HepG2 (cell line): ENCODE results near the gene DPM2. TPM values are rescaled to one million over a fixed set of nuclear protein-coding genes. Genes with fewer than 3 reads are reported as not detected.

Experiments
- GATAD2A ChIP-seq: IDR thresholded peaks from 2 replicates; pipeline ENCODE4 v1.6.1; 2016
- HNRNPL ChIP-seq: fragments of 200-400 bp; formaldehyde crosslinking; IDR thresholded peaks from 2 replicates; pipeline ENCODE4 v1.6.1; 2017; ENCODE audit warnings: mild to moderate bottlenecking, low read depth, low read length
- MED13 ChIP-seq: sonication (generic); formaldehyde crosslinking; IDR thresholded peaks from 2 replicates; pipeline ENCODE4 v1.5.0; 2020; ENCODE audit warnings: missing genetic modification reagents
- NONO ChIP-seq, 2 experiments: fragments of 450-650 bp in 1 of 2; sonication (generic) in 1 of 2; formaldehyde crosslinking in 1 of 2; IDR thresholded peaks in 1 of 2; conservative IDR thresholded peaks in 1 of 2; 2 replicates each; pipeline versions ENCODE4 v1.6.1 to v1.8.0; 2017 to 2022; ENCODE audit warnings: mild to moderate bottlenecking in 1 of 2, missing genetic modification reagents in 1 of 2, moderate library complexity in 1 of 2
- PAX8 ChIP-seq: sonication (generic); formaldehyde crosslinking; IDR thresholded peaks from 2 replicates; pipeline ENCODE4 v1.8.0; 2022; ENCODE audit warnings: mild to moderate bottlenecking, missing genetic modification reagents, borderline replicate concordance
- POLR2AphosphoS2 ChIP-seq: IDR thresholded peaks from 2 replicates; pipeline ENCODE4 v1.6.1; 2011; ENCODE audit warnings: low read depth, low read length, improper control_type of control experiment
- RXRA ChIP-seq: sonication (generic); formaldehyde crosslinking; IDR thresholded peaks from 2 replicates; pipeline ENCODE4 v1.5.1; 2020; ENCODE audit warnings: missing genetic modification reagents
- SMC3 ChIP-seq: IDR thresholded peaks from 2 replicates; pipeline ENCODE4 v1.6.1; 2011; ENCODE audit warnings: low read length, improper control_type of control experiment
- ZBTB7B ChIP-seq: sonication (generic); formaldehyde crosslinking; IDR thresholded peaks from 2 replicates; pipeline ENCODE4 v1.4.0; 2020; ENCODE audit warnings: missing genetic modification reagents
- ZFP41 ChIP-seq: sonication (generic); formaldehyde crosslinking; IDR thresholded peaks from 2 replicates; pipeline ENCODE4 v1.4.0; 2020; ENCODE audit warnings: mild to moderate bottlenecking, missing genetic modification reagents, borderline replicate concordance
- ZMAT3 ChIP-seq: sonication (generic); formaldehyde crosslinking; conservative IDR thresholded peaks from 2 replicates; pipeline ENCODE4 v1.7.0; 2021; ENCODE audit warnings: missing genetic modification reagents
- ZMYM2 ChIP-seq: sonication (generic); formaldehyde crosslinking; IDR thresholded peaks from 2 replicates; pipeline ENCODE4 v1.8.0; 2022; ENCODE audit warnings: mild to moderate bottlenecking, missing genetic modification reagents
- ZNF143 ChIP-seq: sonication (generic); formaldehyde crosslinking; IDR thresholded peaks from 2 replicates; pipeline ENCODE4 v1.4.0; 2020; ENCODE audit warnings: missing genetic modification reagents
- ZNF20 ChIP-seq: sonication (generic); formaldehyde crosslinking; IDR thresholded peaks from 2 replicates; pipeline ENCODE4 v1.4.0; 2020; ENCODE audit warnings: mild to moderate bottlenecking, moderate library complexity, missing genetic modification reagents
- ZNF326 ChIP-seq: sonication (generic); formaldehyde crosslinking; IDR thresholded peaks from 2 replicates; pipeline ENCODE4 v1.4.0; 2020; ENCODE audit warnings: missing genetic modification reagents, borderline replicate concordance
- polyA plus RNA-seq, 8 experiments: library from polyadenylated mRNA; depleted of rRNA in 3 of 8; stranded (reverse) in 7 of 8; unstranded in 1 of 8; fragments of >200 nt; fragmentation: Illumina TruSeq in 4 of 8; extraction: Trizol in 4 of 8; gene quantifications; 2 replicates each; pipeline versions ENCODE4 v1.2.1 to v1.2.3, GENCODE V29; 2011 to 2016; ENCODE audit warnings: low read depth in 4 of 8, missing spikeins in 1 of 8, mixed read lengths in 1 of 8; ENCODE audit not compliant: insufficient read depth in 1 of 8
- total RNA-seq, 5 experiments: library from RNA; depleted of rRNA; stranded (reverse); fragments of >200 nt; fragmentation: Illumina TruSeq; extraction: Trizol; gene quantifications; 2 replicates each; pipeline ENCODE4 v1.2.3, GENCODE V29; 2016; ENCODE audit warnings: low read depth in 1 of 5
- TF ChIP-seq, protein P1 (sequence below): sonication (generic); formaldehyde crosslinking; IDR thresholded peaks from 2 replicates; pipeline ENCODE4 v1.5.1; 2020; ENCODE audit warnings: mild to moderate bottlenecking, missing genetic modification reagents, moderate library complexity
- TF ChIP-seq, protein P2 (sequence below): sonication (generic); formaldehyde crosslinking; IDR thresholded peaks from 2 replicates; pipeline ENCODE4 v1.8.0; 2022; ENCODE audit warnings: missing genetic modification reagents, mild to moderate bottlenecking, borderline replicate concordance
- TF ChIP-seq, protein P3 (sequence below): sonication (generic); formaldehyde crosslinking; IDR thresholded peaks from 2 replicates; pipeline ENCODE4; 2020; ENCODE audit warnings: missing genetic modification reagents, mild to moderate bottlenecking, borderline replicate concordance
- TF ChIP-seq, protein P4 (sequence below): sonication (generic); formaldehyde crosslinking; IDR thresholded peaks from 2 replicates; pipeline ENCODE4 v1.9.0; 2022; ENCODE audit warnings: low read depth, missing genetic modification reagents

The DPM2 gene
- total and polyA plus RNA-seq, 2 of the 13 experiments (the other 11 are each of a cell fraction or from before 2014, with no cell fraction given), result 24.8 to 35.3 TPM

DNA sequence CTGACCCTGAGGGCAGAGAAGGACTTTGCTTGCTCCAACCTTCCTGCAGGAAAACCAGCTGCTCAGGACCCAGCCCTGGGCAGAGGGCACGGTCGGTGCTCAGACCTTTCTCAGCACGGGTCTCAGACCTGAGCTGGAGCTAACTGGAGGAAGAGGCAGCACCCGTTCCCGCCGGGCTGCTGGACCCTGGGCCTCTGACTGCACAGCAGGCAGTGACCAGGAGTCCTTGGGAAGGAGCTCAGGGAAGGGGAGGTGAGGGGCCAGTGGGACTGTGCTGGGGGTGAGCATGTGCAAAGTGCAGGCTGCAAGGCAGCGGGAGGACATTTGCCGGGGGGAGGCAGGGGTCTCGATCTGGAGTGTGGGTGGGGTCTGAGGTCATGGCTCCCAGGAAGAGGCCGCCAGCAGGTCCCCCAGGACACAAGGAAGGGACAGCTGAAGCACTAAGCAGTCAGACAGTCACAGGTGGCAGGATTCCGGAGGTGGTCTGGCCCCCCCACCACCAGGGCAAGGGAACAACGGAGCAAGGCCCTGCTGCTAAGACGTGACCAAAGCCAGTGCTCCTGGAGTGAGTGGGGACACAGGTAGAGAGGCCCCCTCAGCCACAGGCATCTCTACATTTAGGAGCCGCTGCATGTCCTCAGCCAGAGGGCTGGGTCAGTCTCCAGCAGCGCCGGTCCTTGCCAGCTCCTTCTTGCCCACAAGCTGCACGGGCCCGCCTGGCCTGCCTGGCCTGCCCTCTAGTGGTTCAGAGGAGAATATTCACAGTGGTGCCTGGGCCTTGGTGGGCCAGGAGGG, 4.8 kb upstream of the DPM2 start (continued):
- TF ChIP-seq, protein P1, sequence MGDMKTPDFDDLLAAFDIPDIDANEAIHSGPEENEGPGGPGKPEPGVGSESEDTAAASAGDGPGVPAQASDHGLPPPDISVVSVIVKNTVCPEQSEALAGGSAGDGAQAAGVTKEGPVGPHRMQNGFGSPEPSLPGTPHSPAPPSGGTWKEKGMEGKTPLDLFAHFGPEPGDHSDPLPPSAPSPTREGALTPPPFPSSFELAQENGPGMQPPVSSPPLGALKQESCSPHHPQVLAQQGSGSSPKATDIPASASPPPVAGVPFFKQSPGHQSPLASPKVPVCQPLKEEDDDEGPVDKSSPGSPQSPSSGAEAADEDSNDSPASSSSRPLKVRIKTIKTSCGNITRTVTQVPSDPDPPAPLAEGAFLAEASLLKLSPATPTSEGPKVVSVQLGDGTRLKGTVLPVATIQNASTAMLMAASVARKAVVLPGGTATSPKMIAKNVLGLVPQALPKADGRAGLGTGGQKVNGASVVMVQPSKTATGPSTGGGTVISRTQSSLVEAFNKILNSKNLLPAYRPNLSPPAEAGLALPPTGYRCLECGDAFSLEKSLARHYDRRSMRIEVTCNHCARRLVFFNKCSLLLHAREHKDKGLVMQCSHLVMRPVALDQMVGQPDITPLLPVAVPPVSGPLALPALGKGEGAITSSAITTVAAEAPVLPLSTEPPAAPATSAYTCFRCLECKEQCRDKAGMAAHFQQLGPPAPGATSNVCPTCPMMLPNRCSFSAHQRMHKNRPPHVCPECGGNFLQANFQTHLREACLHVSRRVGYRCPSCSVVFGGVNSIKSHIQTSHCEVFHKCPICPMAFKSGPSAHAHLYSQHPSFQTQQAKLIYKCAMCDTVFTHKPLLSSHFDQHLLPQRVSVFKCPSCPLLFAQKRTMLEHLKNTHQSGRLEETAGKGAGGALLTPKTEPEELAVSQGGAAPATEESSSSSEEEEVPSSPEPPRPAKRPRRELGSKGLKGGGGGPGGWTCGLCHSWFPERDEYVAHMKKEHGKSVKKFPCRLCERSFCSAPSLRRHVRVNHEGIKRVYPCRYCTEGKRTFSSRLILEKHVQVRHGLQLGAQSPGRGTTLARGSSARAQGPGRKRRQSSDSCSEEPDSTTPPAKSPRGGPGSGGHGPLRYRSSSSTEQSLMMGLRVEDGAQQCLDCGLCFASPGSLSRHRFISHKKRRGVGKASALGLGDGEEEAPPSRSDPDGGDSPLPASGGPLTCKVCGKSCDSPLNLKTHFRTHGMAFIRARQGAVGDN, result peak; percentile 49
- TF ChIP-seq ZBTB7B, result peak; percentile 86
- TF ChIP-seq ZMAT3 (CRISPR knock-in tag), result 0 out of 2 replicates have a peak, but pooled peaks have one; percentile 59
- TF ChIP-seq, protein P2, sequence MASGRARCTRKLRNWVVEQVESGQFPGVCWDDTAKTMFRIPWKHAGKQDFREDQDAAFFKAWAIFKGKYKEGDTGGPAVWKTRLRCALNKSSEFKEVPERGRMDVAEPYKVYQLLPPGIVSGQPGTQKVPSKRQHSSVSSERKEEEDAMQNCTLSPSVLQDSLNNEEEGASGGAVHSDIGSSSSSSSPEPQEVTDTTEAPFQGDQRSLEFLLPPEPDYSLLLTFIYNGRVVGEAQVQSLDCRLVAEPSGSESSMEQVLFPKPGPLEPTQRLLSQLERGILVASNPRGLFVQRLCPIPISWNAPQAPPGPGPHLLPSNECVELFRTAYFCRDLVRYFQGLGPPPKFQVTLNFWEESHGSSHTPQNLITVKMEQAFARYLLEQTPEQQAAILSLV (CRISPR knock-in tag), result no peak
- TF ChIP-seq, protein P3, sequence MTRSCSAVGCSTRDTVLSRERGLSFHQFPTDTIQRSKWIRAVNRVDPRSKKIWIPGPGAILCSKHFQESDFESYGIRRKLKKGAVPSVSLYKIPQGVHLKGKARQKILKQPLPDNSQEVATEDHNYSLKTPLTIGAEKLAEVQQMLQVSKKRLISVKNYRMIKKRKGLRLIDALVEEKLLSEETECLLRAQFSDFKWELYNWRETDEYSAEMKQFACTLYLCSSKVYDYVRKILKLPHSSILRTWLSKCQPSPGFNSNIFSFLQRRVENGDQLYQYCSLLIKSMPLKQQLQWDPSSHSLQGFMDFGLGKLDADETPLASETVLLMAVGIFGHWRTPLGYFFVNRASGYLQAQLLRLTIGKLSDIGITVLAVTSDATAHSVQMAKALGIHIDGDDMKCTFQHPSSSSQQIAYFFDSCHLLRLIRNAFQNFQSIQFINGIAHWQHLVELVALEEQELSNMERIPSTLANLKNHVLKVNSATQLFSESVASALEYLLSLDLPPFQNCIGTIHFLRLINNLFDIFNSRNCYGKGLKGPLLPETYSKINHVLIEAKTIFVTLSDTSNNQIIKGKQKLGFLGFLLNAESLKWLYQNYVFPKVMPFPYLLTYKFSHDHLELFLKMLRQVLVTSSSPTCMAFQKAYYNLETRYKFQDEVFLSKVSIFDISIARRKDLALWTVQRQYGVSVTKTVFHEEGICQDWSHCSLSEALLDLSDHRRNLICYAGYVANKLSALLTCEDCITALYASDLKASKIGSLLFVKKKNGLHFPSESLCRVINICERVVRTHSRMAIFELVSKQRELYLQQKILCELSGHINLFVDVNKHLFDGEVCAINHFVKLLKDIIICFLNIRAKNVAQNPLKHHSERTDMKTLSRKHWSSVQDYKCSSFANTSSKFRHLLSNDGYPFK (CRISPR knock-in tag), result 0 out of 2 replicates have a peak, but pooled peaks have one; percentile 9
- no peak for TF ChIP-seq POLR2AphosphoS2
- no peak for TF ChIP-seq ZNF326 (CRISPR knock-in tag)
- TF ChIP-seq, protein P4, sequence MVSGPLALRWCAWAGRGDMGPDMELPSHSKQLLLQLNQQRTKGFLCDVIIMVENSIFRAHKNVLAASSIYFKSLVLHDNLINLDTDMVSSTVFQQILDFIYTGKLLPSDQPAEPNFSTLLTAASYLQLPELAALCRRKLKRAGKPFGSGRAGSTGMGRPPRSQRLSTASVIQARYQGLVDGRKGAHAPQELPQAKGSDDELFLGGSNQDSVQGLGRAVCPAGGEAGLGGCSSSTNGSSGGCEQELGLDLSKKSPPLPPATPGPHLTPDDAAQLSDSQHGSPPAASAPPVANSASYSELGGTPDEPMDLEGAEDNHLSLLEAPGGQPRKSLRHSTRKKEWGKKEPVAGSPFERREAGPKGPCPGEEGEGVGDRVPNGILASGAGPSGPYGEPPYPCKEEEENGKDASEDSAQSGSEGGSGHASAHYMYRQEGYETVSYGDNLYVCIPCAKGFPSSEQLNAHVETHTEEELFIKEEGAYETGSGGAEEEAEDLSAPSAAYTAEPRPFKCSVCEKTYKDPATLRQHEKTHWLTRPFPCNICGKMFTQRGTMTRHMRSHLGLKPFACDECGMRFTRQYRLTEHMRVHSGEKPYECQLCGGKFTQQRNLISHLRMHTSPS, result peak; percentile 32; the same call in 1 of the 2 replicates
- no peak for TF ChIP-seq ZFP41 (CRISPR knock-in tag)
- 0 out of 2 replicates have a peak, but pooled peaks have one; percentile 14 for TF ChIP-seq GATAD2A
- TF ChIP-seq ZNF20 (CRISPR knock-in tag), result no peak
- TF ChIP-seq RXRA, result 0 out of 2 replicates have a peak, but pooled peaks have one; percentile 25
- 0 out of 2 replicates have a peak, but pooled peaks have one; percentile 30 for TF ChIP-seq ZNF143 (CRISPR knock-in tag)
- TF ChIP-seq PAX8, result no peak
- TF ChIP-seq NONO (IDR thresholded peaks at IDR 0.05), result no peak
- TF ChIP-seq NONO (CRISPR knock-in tag; conservative IDR thresholded peaks at IDR 0.05), result 0 out of 2 replicates have a peak, but pooled peaks have one; percentile 19
- TF ChIP-seq SMC3, result peak; percentile 25; the same call in 1 of the 2 replicates
- TF ChIP-seq MED13 (CRISPR knock-in tag), result no peak
- TF ChIP-seq HNRNPL, result peak; percentile 65; the same call in 1 of the 2 replicates
- TF ChIP-seq ZMYM2, result no peak
